HepG2 (cell line): ENCODE results near the gene ZNF655. TPM values are rescaled to one million over a fixed set of nuclear protein-coding genes. Genes with fewer than 3 reads are reported as not detected.

ENCODE experiments used
- DNMT3B ChIP-seq: conservative IDR thresholded peaks from 2 replicates; pipeline ENCODE4 v1.6.1; 2016; ENCODE audit warnings: missing biosample characterization, control low read depth
- KMT2A ChIP-seq: sonication (generic); formaldehyde crosslinking; IDR thresholded peaks from 2 replicates; pipeline ENCODE4 v1.4.0; 2020; ENCODE audit warnings: missing genetic modification reagents
- NFKB2 ChIP-seq: sonication (generic); formaldehyde crosslinking; IDR thresholded peaks from 2 replicates; pipeline ENCODE4 v1.4.0; 2020; ENCODE audit warnings: missing genetic modification reagents, borderline replicate concordance
- RBFOX2 ChIP-seq: fragments of 200-400 bp; formaldehyde crosslinking; IDR thresholded peaks from 2 replicates; pipeline ENCODE4 v1.6.1; 2017; ENCODE audit warnings: low read depth, mild to moderate bottlenecking, low read length
- polyA plus RNA-seq, 8 experiments: library from polyadenylated mRNA; depleted of rRNA in 3 of 8; stranded (reverse) in 7 of 8; unstranded in 1 of 8; fragments of >200 nt; fragmentation: Illumina TruSeq in 4 of 8; extraction: Trizol in 4 of 8; gene quantifications; 2 replicates each; pipeline versions ENCODE4 v1.2.1 to v1.2.3, GENCODE V29; 2011 to 2016; ENCODE audit warnings: low read depth in 4 of 8, missing spikeins in 1 of 8, mixed read lengths in 1 of 8; ENCODE audit not compliant: insufficient read depth in 1 of 8
- total RNA-seq, 5 experiments: library from RNA; depleted of rRNA; stranded (reverse); fragments of >200 nt; fragmentation: Illumina TruSeq; extraction: Trizol; gene quantifications; 2 replicates each; pipeline ENCODE4 v1.2.3, GENCODE V29; 2016; ENCODE audit warnings: low read depth in 1 of 5
- TF ChIP-seq, protein P1 (sequence below): sonication (generic); formaldehyde crosslinking; IDR thresholded peaks from 2 replicates; pipeline ENCODE4 v1.5.0; 2020; ENCODE audit warnings: mild to moderate bottlenecking, missing genetic modification reagents
- TF ChIP-seq, protein P2 (sequence below): fragments of 450-650 bp; IDR thresholded peaks from 2 replicates; pipeline ENCODE4 v1.6.1; 2017; ENCODE audit warnings: mild to moderate bottlenecking
- TF ChIP-seq, protein P3 (sequence below): sonication (generic); formaldehyde crosslinking; IDR thresholded peaks from 2 replicates; pipeline ENCODE4 v1.9.0; 2022; ENCODE audit warnings: missing genetic modification reagents, mild to moderate bottlenecking, borderline replicate concordance
- TF ChIP-seq, protein P4 (sequence below): sonication (generic); formaldehyde crosslinking; IDR thresholded peaks from 2 replicates; pipeline ENCODE4 v1.8.1; 2023; ENCODE audit warnings: mild to moderate bottlenecking, missing genetic modification reagents
- TF ChIP-seq, protein P5 (sequence below): sonication (generic); formaldehyde crosslinking; IDR thresholded peaks from 2 replicates; pipeline ENCODE4 v1.8.1; 2023; ENCODE audit warnings: mild to moderate bottlenecking, missing genetic modification reagents
- TF ChIP-seq, protein P6 (sequence below): sonication (generic); formaldehyde crosslinking; IDR thresholded peaks from 2 replicates; pipeline ENCODE4 v1.4.0; 2020; ENCODE audit warnings: missing genetic modification reagents, mild to moderate bottlenecking, borderline replicate concordance

ZNF655 gene
- total and polyA plus RNA-seq, 2 of the 13 experiments (the other 11 are each of a cell fraction or from before 2014, with no cell fraction given), result 53.4 to 75.6 TPM

DNA sequence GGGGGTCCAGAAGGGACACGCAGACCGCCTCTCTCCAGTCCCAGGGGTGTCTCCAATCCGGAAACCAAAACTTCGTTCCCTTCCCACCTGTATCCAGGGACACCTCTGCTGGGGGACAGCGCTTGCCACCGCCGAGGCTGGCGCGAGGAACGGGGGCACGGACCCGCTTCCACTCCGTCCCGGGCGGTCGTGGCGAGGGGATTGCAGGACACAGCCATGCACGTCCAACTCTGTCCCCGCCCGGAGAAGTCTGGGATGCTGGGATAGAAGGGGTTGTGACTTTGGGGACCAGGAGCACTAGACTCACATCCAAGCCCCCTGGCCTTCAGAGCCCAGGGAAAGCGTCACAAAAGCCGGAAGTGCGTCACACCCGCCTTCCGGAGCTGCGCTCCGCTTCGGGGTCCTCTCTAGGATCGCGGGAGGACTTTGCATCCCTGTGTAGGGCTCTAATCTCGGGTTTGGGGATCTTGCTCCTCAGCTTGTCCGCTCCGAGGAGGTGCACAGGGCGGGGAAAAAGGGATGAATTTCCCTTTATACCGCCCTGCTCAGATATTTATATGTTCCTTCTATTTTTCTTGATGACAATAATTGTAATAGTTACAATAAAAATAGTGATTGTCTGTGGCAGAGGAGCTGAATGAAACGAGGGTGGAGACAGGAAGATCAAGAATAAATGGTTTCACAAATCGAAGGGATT lies 6.5 kb upstream of the ZNF655 start, which contains the start of gene FAM200A (continued):
- TF ChIP-seq NFKB2 (CRISPR knock-in tag) (peak; percentile 66; the same call in 1 of the 2 replicates), DNMT3B (CRISPR knock-in tag) (peak; percentile 80; the same call in 1 of the 2 replicates), RBFOX2 (peak; percentile 64), KMT2A (CRISPR knock-in tag) (peak; percentile 96)
- TF ChIP-seq, protein P1, sequence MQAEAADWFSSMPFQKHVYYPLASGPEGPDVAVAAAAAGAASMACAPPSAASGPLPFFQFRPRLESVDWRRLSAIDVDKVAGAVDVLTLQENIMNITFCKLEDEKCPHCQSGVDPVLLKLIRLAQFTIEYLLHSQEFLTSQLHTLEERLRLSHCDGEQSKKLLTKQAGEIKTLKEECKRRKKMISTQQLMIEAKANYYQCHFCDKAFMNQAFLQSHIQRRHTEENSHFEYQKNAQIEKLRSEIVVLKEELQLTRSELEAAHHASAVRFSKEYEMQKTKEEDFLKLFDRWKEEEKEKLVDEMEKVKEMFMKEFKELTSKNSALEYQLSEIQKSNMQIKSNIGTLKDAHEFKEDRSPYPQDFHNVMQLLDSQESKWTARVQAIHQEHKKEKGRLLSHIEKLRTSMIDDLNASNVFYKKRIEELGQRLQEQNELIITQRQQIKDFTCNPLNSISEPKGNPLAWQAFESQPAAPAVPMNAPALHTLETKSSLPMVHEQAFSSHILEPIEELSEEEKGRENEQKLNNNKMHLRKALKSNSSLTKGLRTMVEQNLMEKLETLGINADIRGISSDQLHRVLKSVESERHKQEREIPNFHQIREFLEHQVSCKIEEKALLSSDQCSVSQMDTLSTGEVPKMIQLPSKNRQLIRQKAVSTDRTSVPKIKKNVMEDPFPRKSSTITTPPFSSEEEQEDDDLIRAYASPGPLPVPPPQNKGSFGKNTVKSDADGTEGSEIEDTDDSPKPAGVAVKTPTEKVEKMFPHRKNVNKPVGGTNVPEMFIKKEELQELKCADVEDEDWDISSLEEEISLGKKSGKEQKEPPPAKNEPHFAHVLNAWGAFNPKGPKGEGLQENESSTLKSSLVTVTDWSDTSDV (CRISPR knock-in tag), result 0 out of 2 replicates have a peak, but pooled peaks have one; percentile 29
- TF ChIP-seq, protein P2, sequence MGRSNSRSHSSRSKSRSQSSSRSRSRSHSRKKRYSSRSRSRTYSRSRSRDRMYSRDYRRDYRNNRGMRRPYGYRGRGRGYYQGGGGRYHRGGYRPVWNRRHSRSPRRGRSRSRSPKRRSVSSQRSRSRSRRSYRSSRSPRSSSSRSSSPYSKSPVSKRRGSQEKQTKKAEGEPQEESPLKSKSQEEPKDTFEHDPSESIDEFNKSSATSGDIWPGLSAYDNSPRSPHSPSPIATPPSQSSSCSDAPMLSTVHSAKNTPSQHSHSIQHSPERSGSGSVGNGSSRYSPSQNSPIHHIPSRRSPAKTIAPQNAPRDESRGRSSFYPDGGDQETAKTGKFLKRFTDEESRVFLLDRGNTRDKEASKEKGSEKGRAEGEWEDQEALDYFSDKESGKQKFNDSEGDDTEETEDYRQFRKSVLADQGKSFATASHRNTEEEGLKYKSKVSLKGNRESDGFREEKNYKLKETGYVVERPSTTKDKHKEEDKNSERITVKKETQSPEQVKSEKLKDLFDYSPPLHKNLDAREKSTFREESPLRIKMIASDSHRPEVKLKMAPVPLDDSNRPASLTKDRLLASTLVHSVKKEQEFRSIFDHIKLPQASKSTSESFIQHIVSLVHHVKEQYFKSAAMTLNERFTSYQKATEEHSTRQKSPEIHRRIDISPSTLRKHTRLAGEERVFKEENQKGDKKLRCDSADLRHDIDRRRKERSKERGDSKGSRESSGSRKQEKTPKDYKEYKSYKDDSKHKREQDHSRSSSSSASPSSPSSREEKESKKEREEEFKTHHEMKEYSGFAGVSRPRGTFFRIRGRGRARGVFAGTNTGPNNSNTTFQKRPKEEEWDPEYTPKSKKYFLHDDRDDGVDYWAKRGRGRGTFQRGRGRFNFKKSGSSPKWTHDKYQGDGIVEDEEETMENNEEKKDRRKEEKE, result no peak
- TF ChIP-seq, protein P3, sequence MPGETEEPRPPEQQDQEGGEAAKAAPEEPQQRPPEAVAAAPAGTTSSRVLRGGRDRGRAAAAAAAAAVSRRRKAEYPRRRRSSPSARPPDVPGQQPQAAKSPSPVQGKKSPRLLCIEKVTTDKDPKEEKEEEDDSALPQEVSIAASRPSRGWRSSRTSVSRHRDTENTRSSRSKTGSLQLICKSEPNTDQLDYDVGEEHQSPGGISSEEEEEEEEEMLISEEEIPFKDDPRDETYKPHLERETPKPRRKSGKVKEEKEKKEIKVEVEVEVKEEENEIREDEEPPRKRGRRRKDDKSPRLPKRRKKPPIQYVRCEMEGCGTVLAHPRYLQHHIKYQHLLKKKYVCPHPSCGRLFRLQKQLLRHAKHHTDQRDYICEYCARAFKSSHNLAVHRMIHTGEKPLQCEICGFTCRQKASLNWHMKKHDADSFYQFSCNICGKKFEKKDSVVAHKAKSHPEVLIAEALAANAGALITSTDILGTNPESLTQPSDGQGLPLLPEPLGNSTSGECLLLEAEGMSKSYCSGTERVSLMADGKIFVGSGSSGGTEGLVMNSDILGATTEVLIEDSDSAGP (CRISPR knock-in tag), result peak; percentile 69; the same call in 1 of the 2 replicates
- TF ChIP-seq, protein P4, sequence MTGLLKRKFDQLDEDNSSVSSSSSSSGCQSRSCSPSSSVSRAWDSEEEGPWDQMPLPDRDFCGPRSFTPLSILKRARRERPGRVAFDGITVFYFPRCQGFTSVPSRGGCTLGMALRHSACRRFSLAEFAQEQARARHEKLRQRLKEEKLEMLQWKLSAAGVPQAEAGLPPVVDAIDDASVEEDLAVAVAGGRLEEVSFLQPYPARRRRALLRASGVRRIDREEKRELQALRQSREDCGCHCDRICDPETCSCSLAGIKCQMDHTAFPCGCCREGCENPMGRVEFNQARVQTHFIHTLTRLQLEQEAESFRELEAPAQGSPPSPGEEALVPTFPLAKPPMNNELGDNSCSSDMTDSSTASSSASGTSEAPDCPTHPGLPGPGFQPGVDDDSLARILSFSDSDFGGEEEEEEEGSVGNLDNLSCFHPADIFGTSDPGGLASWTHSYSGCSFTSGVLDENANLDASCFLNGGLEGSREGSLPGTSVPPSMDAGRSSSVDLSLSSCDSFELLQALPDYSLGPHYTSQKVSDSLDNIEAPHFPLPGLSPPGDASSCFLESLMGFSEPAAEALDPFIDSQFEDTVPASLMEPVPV (CRISPR knock-in tag), result no peak
- TF ChIP-seq, protein P5, sequence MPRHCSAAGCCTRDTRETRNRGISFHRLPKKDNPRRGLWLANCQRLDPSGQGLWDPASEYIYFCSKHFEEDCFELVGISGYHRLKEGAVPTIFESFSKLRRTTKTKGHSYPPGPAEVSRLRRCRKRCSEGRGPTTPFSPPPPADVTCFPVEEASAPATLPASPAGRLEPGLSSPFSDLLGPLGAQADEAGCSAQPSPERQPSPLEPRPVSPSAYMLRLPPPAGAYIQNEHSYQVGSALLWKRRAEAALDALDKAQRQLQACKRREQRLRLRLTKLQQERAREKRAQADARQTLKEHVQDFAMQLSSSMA (CRISPR knock-in tag), result 0 out of 2 replicates have a peak, but pooled peaks have one; percentile 64
- TF ChIP-seq, protein P6, sequence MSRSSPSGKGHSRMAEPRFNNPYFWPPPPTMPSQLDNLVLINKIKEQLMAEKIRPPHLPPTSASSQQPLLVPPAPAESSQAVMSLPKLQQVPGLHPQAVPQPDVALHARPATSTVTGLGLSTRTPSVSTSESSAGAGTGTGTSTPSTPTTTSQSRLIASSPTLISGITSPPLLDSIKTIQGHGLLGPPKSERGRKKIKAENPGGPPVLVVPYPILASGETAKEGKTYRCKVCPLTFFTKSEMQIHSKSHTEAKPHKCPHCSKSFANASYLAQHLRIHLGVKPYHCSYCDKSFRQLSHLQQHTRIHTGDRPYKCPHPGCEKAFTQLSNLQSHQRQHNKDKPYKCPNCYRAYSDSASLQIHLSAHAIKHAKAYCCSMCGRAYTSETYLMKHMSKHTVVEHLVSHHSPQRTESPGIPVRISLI (CRISPR knock-in tag), result no peak
